ENCODE results near the gene SEC14L6.
A peak's percentile ranks its signal among the peaks of the same experiment; 100 is the strongest.

Gene SEC14L6

DNA sequence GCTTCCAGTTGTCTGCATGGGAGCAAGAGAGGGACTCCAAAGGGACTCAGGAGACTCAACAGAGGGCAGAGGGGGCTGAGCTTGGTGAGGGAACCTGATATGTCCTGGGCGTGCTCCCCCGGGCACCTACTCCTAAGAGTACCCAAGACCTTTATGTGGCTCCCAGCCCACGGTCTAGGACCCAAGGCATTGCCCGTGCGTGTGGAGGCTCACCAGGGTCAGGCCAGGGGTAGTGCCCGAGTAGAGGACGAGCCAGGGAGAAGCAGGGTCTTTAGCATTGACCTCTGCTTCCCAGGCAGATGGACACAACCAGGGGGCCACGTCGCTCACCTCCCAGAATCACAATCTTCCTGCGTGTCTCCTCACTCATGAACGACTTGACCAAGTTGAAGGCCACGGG lies 54.4 kb downstream of the SEC14L6 start:
- DNase-seq: no peak

DNA sequence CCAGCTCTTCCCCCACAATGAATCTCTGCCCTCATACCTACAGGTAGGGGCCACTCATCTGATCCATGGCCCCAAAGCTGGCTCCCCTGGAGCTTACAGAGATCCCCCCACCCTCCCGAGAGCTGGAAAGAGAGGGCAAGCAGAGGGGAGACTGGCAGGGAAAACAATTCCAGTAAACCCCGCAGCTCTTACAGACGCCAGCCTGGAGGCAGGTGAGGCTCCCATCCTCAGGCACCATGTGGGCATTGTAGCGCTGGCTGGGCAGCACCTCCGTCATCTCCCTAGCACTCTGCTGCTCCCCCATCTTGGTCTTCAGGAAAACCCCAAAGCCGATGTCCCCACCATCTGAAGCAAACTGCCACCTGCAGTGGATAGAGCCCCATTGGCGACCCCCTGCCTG lies 55.2 kb downstream of the SEC14L6 start:
- no peak for DNase-seq

DNA sequence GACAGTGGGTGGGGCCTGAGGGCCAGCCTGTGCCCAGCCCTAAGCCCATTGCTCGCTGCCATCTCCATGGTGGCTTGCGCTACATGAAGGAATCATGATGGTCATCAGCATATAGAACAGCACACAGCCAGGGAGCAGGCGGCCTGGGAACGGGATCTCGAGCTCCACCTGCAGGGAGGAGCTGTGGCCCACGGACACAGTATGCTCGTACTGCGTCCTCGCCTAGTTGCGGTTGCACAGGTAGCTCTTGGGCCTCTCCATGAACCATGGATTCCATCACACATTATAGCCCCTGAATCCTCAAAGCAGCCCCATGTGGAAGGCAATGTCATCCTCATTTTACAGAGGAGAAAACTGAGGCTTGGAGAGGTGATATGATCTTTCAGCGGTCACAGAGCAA lies 56.1 kb downstream of the SEC14L6 start:
- DNase-seq: no peak

DNA sequence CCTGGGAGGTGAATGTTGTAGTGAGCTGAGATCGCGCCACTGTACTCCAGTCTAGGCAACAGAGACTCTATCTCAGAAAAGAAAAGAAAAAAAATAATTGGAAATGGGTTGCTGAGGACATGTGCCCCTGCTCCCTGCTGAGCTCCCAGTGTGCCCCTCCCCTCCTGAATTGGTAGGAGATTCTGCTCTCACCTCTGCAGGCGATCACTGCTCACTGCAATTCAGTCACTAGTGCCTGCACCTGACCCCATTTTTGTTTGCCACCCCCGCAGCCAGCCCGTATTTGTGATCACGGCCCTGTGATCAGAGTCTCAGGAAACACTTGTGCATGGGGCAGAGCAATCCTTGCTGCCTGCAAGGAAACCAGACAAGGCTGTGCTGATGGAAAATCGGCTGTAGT lies 58.4 kb downstream of the SEC14L6 start:
- DNase-seq: no peak

DNA sequence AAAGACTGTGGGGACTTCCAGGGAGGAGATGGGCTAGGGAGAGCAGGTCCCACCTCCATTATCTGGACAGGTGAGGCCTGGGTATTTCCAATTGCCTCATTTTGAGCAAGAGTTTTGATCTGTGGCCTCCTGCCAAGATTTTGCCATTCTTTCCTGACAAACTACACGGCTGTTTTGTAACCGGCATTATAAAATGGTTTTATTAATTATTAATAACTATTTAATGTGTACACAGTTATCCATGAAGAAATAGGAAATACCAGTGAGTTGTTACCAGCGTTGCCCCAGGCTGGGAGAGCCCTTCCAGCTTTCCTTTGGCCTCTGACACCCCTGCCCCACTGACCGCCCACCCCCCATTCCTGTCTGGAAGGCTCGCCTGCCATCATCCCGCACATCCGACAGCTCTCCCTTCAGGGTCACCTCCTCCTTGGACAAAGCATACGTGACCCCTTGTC lies 59.9 kb downstream of the SEC14L6 start:
- DNase-seq: no peak

DNA sequence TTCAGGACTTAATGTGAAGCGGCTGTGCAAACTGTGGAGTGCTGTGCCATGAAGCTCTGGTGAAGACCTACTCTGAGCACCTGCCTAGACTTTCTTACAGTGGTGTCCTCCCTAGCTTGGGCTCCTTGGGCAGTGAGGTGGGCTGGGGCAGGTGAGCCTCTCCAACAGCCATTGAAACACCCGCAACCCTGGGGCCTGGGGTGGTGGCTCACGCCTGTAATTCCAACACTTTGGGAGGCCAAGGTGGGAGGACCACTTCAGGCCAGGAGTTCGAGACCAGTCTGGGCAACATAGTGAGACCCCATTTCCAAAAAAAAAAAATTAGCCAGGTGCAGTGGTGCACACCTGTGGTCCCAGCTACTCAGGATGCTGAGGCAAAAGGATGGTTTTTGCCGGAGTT lies 60.4 kb downstream of the SEC14L6 start:
- DNase-seq: no peak

DNA sequence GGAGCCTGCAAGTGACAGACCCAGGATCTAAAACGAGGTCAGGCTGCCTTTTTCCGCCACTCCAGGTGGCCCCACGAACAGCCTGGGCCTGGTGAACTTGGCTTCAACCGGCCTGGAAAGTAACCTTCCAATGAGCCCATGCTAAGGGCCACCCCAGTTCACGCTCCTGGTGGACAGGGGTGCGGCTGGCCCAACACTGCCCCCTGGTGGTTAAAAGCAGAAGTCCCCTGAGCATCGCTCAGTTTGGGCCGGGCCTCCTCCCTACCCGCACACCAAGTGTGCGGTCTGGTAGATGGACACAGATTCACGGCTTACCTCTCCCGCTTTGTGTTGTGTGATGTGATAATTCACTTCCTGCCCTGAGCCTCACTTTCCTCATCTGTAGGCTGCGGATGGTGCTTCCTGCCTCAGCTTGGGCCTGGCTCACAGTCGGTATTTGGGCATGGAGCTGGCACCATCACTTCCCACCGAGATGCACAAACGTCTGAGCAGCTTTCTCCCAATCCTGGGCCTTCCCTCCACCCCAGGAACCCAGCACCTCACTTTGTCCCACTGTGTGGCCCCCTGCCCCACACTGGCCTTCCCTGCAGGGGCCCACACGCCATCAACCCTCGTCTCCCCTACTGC lies 61.1 kb downstream of the SEC14L6 start:
- DNase-seq: peak in 13 of 14 donors; percentile 2 to 69 (median 23)

DNA sequence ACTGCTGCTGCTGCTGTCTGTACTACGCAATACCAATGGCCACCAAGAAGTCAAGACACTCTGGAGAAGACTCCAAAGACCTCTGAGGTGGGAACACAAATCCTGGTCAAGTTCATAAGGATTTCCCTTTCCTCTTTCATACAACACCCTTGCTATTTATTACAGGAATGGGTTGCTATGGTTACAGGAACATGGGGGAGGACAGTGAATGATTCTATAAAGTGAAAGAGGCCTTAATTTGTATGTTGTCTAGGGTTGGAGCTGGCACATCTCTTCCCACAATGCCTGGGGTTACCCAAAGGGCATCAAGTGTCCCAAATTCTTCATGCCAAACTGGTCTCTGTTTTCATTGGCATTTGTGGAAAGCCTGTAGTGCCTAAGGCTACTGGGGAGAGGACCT lies 63.4 kb downstream of the SEC14L6 start:
- no peak for DNase-seq

DNA sequence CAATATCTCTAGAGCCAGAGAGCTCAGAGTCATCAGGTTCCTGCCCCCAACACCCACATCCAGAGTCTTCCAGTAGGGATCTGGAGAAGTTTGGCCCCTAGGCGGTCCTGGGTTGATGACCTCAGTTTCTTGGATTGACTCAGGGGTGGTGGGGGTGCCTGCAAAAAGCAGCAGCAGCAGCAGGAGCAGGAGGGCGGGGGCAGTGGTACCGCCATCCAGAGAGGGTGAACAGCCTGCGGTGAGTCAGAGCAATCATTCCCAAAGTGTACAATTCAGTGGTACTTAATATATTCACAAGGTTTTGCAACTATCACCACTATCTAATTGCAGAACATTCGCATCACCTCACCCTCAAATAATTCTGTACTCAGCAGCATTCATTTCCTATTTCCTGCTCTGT lies 64.8 kb downstream of the SEC14L6 start:
- no peak for DNase-seq

DNA sequence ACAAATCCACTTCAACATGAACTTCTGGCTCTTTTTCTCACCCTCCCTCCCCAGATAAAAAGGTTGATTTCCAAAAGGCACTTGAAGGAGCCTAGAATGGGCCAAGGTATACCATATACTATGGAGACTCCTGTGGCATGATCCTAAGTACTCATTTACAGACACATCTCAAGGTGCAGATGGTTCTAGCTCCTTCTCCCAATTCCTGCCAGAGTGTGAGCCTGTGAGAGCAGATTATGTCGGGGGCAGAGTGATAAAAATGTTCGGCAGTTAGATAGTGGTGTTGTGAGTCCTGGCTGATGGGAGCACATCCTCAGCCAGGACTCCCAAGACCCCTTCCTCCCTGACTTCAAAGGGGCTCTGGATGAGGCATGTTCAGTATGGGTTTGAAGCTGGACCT lies 66.6 kb downstream of the SEC14L6 start:
- DNase-seq: no peak

DNA sequence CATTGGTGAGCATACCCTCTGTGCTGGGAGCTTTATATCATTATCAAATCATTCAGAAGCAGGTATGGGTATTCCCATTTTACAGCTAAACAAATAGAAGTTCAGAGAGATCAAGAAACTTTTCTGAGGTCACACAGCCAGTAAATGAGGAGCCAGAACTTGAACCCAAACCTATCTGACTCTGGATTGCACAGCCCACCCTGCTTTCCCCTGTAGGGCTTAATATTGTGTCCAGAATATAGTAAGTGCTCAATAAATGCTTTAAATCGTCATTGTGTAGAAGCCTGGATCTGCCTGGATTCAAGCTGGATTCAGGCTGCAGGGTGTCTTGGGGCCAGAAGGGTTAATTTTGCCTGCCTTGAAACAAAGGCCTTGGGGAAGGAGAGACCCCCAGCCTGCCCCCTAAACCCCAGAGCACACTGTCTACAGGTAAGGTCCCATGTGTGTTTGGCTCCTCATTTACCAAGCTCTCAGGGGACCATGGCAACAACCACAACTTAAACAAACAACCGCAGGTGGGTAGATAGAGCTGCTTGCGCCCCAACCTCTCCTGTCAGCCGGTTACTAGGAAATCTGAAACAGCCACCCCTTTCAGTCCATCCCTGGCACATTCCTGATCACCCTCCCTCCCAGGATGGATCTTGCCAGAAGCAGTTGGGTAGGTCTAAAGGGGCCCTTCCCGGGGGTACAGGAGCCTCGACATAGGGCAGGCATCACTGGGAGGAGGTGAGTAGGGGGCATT lies 71.7 kb downstream of the SEC14L6 start:
- DNase-seq: no peak

DNA sequence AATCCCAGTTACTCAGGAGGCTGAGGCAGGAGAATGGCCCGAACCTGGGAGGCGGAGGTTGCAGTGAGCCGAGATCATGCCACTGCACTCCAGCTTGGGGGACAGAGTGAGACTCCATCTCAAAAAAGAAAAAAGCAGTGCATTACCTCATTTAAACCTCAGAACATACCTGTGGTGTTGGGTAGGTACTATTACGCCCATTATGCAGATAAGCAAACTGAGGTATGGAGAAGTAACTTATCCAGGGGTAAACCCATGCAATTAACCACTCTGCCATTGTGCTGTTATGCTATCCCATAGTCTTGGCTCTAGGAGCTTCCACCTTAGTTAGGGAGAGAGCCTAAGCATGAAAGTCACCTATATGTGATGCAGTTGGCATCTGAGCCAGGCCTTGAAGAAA lies 72.4 kb downstream of the SEC14L6 start:
- DNase-seq: no peak

DNA sequence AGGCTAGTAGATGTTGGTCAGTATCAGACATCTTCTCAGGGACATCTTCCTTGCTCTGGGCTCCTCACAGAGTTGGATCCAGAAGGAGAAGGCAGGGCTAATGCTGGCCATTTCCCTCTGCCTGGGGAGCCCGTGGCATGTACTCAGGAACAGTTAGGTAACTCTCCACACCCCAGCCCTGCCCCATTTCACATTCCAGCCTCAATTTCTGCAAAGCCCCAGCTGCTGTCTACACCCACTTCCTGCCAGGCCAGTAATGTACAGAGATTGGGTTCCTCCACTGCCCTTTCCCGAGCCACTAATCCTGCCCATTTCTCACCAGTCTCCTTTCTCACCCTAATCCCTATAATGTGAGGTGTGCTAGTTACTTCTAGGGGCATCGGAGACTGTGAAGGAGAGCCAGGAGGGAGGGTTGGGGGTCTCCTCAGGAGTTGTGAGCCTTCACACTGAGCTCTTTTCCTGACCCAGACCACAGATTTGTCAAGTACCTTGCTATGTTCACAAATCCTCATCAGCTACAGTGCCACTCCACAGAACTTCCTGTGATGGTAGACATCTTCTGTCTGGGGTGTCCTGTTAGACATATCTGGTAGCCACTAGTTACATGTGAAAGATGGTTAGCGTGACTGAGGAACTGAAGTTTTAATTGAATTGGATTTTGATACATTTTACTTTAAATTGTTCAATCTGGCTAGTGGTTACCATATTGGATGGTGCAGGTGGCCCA lies 73.4 kb downstream of the SEC14L6 start:
- DNase-seq: no peak
